K562 (cell line): Measurements from ENCODE around the gene ECD. TPM values are rescaled to one million over a fixed set of nuclear protein-coding genes. Genes with fewer than 3 reads are reported as not detected.
A peak's percentile ranks its signal among the peaks of the same experiment; 100 is the strongest.

Experiments
- ATAC-seq: fragments of 200-7000 bp; cut with Tn5 transposase; 3 replicates; pipeline ENCODE4 v1.9.1; 2020; ENCODE audit warnings: moderate library complexity
- BruUV-seq: library from RNA; stranded (reverse); fragments of 400-500 nt; replicated peaks from 2 replicates; lab custom pipeline; 2021; lab: Mats Ljungman, UMichigan
- CTCF ChIA-PET: fragments of 300-600 bp; formaldehyde crosslinking; extraction: SDS; loops from one replicate; lab custom pipeline; 2021; ENCODE audit warnings: low intra/inter-chr PET ratio; lab: Yijun Ruan, JAX
- POLR2A ChIA-PET: fragments of 300-600, 350-650 bp; sonication (Branson Sonifier 250); formaldehyde crosslinking; extraction: SDS; loops from one replicate; lab custom pipeline; 2021; ENCODE audit warnings: antibody characterized with exemption, inconsistent platforms; lab: Yijun Ruan, JAX
- DNase-seq, 4 experiments: peaks; one replicate each; pipeline versions ENCODE4 v3.0.0 to v3.0.0-alpha.2; 2011 to 2018; ENCODE audit warnings: low spot score in 3 of 4, mixed read lengths in 3 of 4; ENCODE audit errors: extremely low read depth in 1 of 4
- FAIRE-seq: peaks from 2 replicates; lab custom pipeline; 2011; peaks lifted over from hg19 to GRCh38; lab: Jason Lieb, UNC
- H2AFZ ChIP-seq: 2 replicates; pipeline ENCODE4 v1.6.0; 2011; ENCODE audit warnings: low read depth, low read length, control low read depth, inconsistent platforms
- H3K27ac ChIP-seq: fragments of 200-600 bp; 3 replicates; pipeline ENCODE4 v1.8.0; 2011; ENCODE audit warnings: low read depth, mild to moderate bottlenecking, control low read depth, inconsistent platforms, low read length, moderate library complexity, mixed read lengths; ENCODE audit errors: extremely low read depth
- H3K27me3 ChIP-seq, 2 experiments: fragments of 300-600 bp in 1 of 2; 2 replicates in 1 of 2; 3 replicates in 1 of 2; pipeline versions ENCODE4 v1.6.0 to v1.8.0; 2011; ENCODE audit warnings: inconsistent platforms in 2 of 2, low read length in 2 of 2, mild to moderate bottlenecking in 1 of 2, mixed read lengths in 1 of 2, moderate library complexity in 1 of 2; ENCODE audit not compliant: control insufficient read depth in 2 of 2, insufficient read depth in 2 of 2
- H3K36me3 ChIP-seq: fragments of 300-600 bp; 3 replicates; pipeline ENCODE4 v1.8.0; 2011; ENCODE audit warnings: mild to moderate bottlenecking, low read length, inconsistent platforms; ENCODE audit not compliant: control insufficient read depth, insufficient read depth
- H3K4me1 ChIP-seq, 2 experiments: fragments of 200-600 bp in 1 of 2; replicated peaks in 1 of 2; 2 replicates in 1 of 2; 3 replicates in 1 of 2; pipeline versions ENCODE4 v1.5.1 to v1.8.0; 2011; ENCODE audit warnings: inconsistent platforms in 2 of 2, low read length in 2 of 2, mild to moderate bottlenecking in 1 of 2, mixed read lengths in 1 of 2, moderate library complexity in 1 of 2; ENCODE audit not compliant: control insufficient read depth in 2 of 2, insufficient read depth in 2 of 2
- H3K4me2 ChIP-seq: 2 replicates; pipeline ENCODE4 v1.6.1; 2011; ENCODE audit warnings: low read length, control low read depth, inconsistent platforms, mixed read lengths; ENCODE audit not compliant: insufficient read depth
- H3K4me3 ChIP-seq: fragments of 200-600 bp; sonication (generic), shearing (Covaris generic); 2 replicates; pipeline ENCODE4 v1.5.1; 2016; ENCODE audit warnings: control low read depth, inconsistent platforms
- H3K79me2 ChIP-seq: fragments of 200-600 bp; 3 replicates; pipeline ENCODE4 v1.8.0; 2011; ENCODE audit warnings: low read length, inconsistent platforms; ENCODE audit not compliant: control insufficient read depth, insufficient read depth
- H3K9ac ChIP-seq, 2 experiments: 2 replicates each; pipeline versions ENCODE4 v1.6.0 to v1.6.1; 2011; ENCODE audit warnings: low read depth in 2 of 2, low read length in 2 of 2, control low read depth in 1 of 2, inconsistent platforms in 1 of 2, mild to moderate bottlenecking in 1 of 2, mixed read lengths in 1 of 2; ENCODE audit not compliant: insufficient read depth in 1 of 2
- H3K9me1 ChIP-seq: one replicate; pipeline ENCODE4 v1.6.0; 2011; ENCODE audit warnings: inconsistent platforms, mild to moderate bottlenecking, low read length, moderate library complexity; ENCODE audit not compliant: control insufficient read depth, insufficient read depth
- H3K9me3 ChIP-seq: replicated peaks from 2 replicates; pipeline ENCODE4 v1.5.1; 2011; ENCODE audit warnings: low read depth, low read length, inconsistent platforms; ENCODE audit not compliant: control insufficient read depth, insufficient read depth
- H4K20me1 ChIP-seq: replicated peaks from 2 replicates; pipeline ENCODE4 v1.6.1; 2011; ENCODE audit warnings: low read length, inconsistent platforms, mixed read lengths; ENCODE audit not compliant: control insufficient read depth, insufficient read depth
- ARID3A ChIP-seq: IDR thresholded peaks from 2 replicates; pipeline ENCODE4 v1.6.1; 2012; ENCODE audit warnings: low read depth, low read length, improper control_type of control experiment, borderline replicate concordance
- HNRNPK ChIP-seq: fragments of 200-400 bp; formaldehyde crosslinking; IDR thresholded peaks from one replicate; pipeline ENCODE4 v1.6.1; 2018; ENCODE audit warnings: mild to moderate bottlenecking, low read depth, low read length; ENCODE audit not compliant: poor library complexity, severe bottlenecking
- TRIM28 ChIP-seq: fragments of 450-650 bp; IDR thresholded peaks from 2 replicates; pipeline ENCODE4 v1.6.1; 2017
- U2AF2 ChIP-seq: fragments of 200-400 bp; formaldehyde crosslinking; optimal IDR thresholded peaks from 2 replicates; pipeline ENCODE3; 2017; ENCODE audit warnings: low read depth, mild to moderate bottlenecking, low read length
- ZNF511 ChIP-seq: sonication (generic); formaldehyde crosslinking; IDR thresholded peaks from 2 replicates; pipeline ENCODE4 v1.8.0; 2022; ENCODE audit warnings: mild to moderate bottlenecking, missing genetic modification reagents
- ZNF551 ChIP-seq: fragments of 250-450 bp; sonication (Bioruptor Pico); IDR thresholded peaks from 2 replicates; pipeline ENCODE4 v1.5.0; 2021; ENCODE audit warnings: mild to moderate bottlenecking, moderate library complexity
- WGBS: fragments of 100-300 bp; shearing (Covaris generic); methylation state at CpG from one replicate; pipeline ENCODE4 v1.1.6; 2016; ENCODE audit warnings: low coverage, mixed read lengths; ENCODE audit not compliant: insufficient coverage; ENCODE audit errors: missing lambda C conversion rate; 5-methylcytosine and 5-hydroxymethylcytosine counted together
- in situ Hi-C: fragments of 300-500 bp; cut with MboI; formaldehyde crosslinking; loops from 4 replicates; pipeline ENCODE4 v1.15.0; 2018; ENCODE audit warnings: inconsistent platforms, mixed read lengths
- intact Hi-C: fragments of 100-400 bp; cut with micrococcal nuclease; formaldehyde crosslinking; loops from 2 replicates; pipeline ENCODE4 v1.14.2; 2022
- polyA plus RNA-seq, 8 experiments: library from polyadenylated mRNA; depleted of rRNA in 4 of 8; stranded (reverse) in 5 of 8; unstranded in 3 of 8; fragments of >200 nt; fragmentation: Nextera tagmentation in 2 of 8; fragmentation: Illumina TruSeq in 1 of 8; extraction: Ambion mirVana in 2 of 8; extraction: Trizol in 1 of 8; gene quantifications; 2 replicates each; pipeline versions ENCODE4 v1.2.1 to v1.2.3, GENCODE V29; 2011 to 2014; ENCODE audit warnings: inconsistent platforms in 1 of 8, missing spikeins in 1 of 8
- total RNA-seq, 7 experiments: library from RNA; depleted of rRNA in 6 of 7; stranded (reverse); fragments of >200 nt in 6 of 7; fragmentation: Illumina TruSeq in 2 of 7; extraction: Trizol in 2 of 7; gene quantifications; 2 replicates each; pipeline versions ENCODE4 v1.2.1 to v1.2.3, GENCODE V29; 2011 to 2021; ENCODE audit warnings: low replicate concordance in 1 of 7
- TF ChIP-seq, protein P1 (sequence below): fragments of 450-650 bp; IDR thresholded peaks from 2 replicates; pipeline ENCODE4 v1.6.1; 2014; ENCODE audit warnings: low read depth, mild to moderate bottlenecking, moderate library complexity, borderline replicate concordance
- TF ChIP-seq, protein P2 (sequence below), 3 experiments: fragments of 200-800 bp in 1 of 3; fragments of 250-450 bp in 1 of 3; fragments of 450-650 bp in 1 of 3; sonication (Bioruptor Pico) in 1 of 3; sonication (Bioruptor generic) in 1 of 3; formaldehyde crosslinking in 1 of 3; IDR thresholded peaks; 2 replicates each; pipeline versions ENCODE4 v1.6.1 to v1.8.0; 2016 to 2022; ENCODE audit warnings: mild to moderate bottlenecking in 2 of 3, missing genetic modification characterization in 2 of 3, missing compliant biosample characterization in 1 of 3, moderate library complexity in 1 of 3

ECD gene
- total and polyA plus RNA-seq, 9 of the 15 experiments (the other 6 are each of a cell fraction or from before 2014, with no cell fraction given) = 33.5 to 79.9 (median 53.2) TPM

GRCh38 chr10:73099141-73099540, 68.7 kb downstream of the ECD start:
- Histone ChIP-seq H3K27ac (peak overlapping the region; percentile 5; the same call in 1 of the 3 replicates), H3K9me3 (no peaks in the 10 kb centered on the region), H3K4me1 (peaks cover 6 to 12% of the 10 kb centered on the region in 2 experiments; a peak in 2 of 5 replicates), H2AFZ (no peak overlapping the region), H3K4me2 (no peak overlapping the region), H3K36me3 (peaks cover 4% of the 10 kb centered on the region; the same call in 1 of the 3 replicates), H3K4me3 (no peak overlapping the region)
- FAIRE-seq = no peak
- no TSS peak for BruUV-seq
- intact Hi-C loops = loop anchor here (5.0 kb wide), 1 partner anchor 148 kb away; the partner anchor contains the start of gene DNAJC9
- TF ChIP-seq HNRNPK (no peak), ZNF551 (CRISPR knock-in tag) (no peak), ARID3A (no peak), TRIM28 (no peak), U2AF2 (no peak), ZNF511 (CRISPR knock-in tag) (no peak)
- TF ChIP-seq, protein P1, sequence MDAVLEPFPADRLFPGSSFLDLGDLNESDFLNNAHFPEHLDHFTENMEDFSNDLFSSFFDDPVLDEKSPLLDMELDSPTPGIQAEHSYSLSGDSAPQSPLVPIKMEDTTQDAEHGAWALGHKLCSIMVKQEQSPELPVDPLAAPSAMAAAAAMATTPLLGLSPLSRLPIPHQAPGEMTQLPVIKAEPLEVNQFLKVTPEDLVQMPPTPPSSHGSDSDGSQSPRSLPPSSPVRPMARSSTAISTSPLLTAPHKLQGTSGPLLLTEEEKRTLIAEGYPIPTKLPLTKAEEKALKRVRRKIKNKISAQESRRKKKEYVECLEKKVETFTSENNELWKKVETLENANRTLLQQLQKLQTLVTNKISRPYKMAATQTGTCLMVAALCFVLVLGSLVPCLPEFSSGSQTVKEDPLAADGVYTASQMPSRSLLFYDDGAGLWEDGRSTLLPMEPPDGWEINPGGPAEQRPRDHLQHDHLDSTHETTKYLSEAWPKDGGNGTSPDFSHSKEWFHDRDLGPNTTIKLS = no peak
- TF ChIP-seq, protein P2, sequence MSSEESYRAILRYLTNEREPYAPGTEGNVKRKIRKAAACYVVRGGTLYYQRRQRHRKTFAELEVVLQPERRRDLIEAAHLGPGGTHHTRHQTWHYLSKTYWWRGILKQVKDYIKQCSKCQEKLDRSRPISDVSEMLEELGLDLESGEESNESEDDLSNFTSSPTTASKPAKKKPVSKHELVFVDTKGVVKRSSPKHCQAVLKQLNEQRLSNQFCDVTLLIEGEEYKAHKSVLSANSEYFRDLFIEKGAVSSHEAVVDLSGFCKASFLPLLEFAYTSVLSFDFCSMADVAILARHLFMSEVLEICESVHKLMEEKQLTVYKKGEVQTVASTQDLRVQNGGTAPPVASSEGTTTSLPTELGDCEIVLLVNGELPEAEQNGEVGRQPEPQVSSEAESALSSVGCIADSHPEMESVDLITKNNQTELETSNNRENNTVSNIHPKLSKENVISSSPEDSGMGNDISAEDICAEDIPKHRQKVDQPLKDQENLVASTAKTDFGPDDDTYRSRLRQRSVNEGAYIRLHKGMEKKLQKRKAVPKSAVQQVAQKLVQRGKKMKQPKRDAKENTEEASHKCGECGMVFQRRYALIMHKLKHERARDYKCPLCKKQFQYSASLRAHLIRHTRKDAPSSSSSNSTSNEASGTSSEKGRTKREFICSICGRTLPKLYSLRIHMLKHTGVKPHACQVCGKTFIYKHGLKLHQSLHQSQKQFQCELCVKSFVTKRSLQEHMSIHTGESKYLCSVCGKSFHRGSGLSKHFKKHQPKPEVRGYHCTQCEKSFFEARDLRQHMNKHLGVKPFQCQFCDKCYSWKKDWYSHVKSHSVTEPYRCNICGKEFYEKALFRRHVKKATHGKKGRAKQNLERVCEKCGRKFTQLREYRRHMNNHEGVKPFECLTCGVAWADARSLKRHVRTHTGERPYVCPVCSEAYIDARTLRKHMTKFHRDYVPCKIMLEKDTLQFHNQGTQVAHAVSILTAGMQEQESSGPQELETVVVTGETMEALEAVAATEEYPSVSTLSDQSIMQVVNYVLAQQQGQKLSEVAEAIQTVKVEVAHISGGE (CRISPR knock-in tag; IDR thresholded peaks at IDR 0.05) = no peak
- TF ChIP-seq, all 486 proteins: peak for 0
- DNase-seq = no peak
- H3K9ac ChIP-seq = no peak overlapping the region
- H3K79me2 ChIP-seq = peaks cover 26% of the 10 kb centered on the region
- no peaks in the 10 kb centered on the region for H3K9me1 ChIP-seq
- no peak for ATAC-seq
- 48% methylated on average over 1 of the region's 1 CpG for WGBS
- peaks cover 5% of the 10 kb centered on the region; the same call in 1 of the 2 replicates for H4K20me1 ChIP-seq
- H3K27me3 ChIP-seq = no peaks in the 10 kb centered on the region
- in situ Hi-C loops = no loop called here
- CTCF ChIA-PET = no interaction called here
- POLR2A ChIA-PET = interaction anchor here (0.8 to 7.5 kb wide), 2 partner anchors 9 to 111 kb away, joined by 3 to 112 read pairs; partner anchors contain the start of gene NUDT13
